Omental fat pad (tissue), 4 donors: ENCODE data around the gene PRRT1. TPM values are rescaled to one million over a fixed set of nuclear protein-coding genes. Genes with fewer than 3 reads are reported as not detected.
"Not testable (repeated sequence)": the region's sequence is repeated elsewhere in the genome, so short reads cannot be mapped to it uniquely, and the experiment has no call there.

Source experiments
- ATAC-seq: fragments of 150-250 bp; one replicate; pipeline ENCODE4 v1.9.1; 2016; ENCODE audit warnings: mild to moderate bottlenecking, moderate library complexity; ENCODE audit not compliant: low FRiP score
- DNase-seq: peaks from one replicate; pipeline ENCODE4 v3.0.0-alpha.2; 2019; ENCODE audit warnings: low spot score
- total RNA-seq, 4 donors: library from RNA; depleted of rRNA; stranded (reverse); fragments of >200 nt; gene quantifications; one replicate each; pipeline ENCODE4 v1.1.0, GENCODE V29; 2016
- TF ChIP-seq, protein P1 (sequence below), 3 donors: fragments of 450-650 bp; IDR thresholded peaks; one replicate each; pipeline ENCODE4 v1.5.1; 2016 to 2017; ENCODE audit warnings: antibody characterized with exemption in 3 of 3, mild to moderate bottlenecking in 3 of 3, moderate library complexity in 2 of 3

The PRRT1 gene
- total RNA-seq, 4 donors from 2014 or later = 0.24 to 1.0 (median 0.34) TPM

DNA sequence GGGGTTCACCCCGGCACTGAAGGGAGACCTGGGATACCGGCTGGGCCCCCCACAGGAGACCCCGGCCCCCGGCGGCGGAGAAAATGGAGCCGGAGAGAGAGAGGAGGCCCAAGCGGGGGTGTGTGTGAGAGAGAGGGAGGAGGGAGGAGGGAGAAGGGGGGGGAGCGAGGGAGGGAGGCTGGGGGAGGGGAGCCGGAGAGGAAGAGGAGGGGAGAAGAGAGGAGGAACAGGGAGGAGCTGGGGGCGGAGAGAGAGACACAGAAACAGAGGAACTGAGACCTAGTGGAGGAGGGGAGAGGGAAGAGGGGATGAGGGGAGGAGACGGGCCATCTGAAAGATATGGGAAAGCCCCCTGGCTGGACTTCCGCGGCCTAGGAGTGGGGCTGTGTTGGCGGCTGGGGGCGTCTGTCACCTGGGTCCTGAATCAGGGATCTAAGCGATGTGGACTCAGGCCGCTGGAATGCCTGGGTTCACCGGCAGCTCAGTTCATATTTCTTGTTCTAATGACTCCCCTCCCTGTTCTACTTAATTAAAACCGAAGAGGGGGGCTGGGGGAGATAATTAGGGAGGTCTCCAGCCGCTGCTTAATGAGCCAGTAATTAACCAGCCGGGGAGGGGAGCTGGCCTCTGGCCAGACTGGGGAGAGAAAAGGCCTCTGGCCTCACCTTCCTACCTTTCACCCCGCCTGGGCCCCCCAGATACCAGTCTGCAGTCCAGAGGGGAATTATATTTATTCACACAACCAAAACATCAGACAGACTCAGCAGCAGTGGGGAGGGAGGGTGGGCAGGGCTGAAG lies 38.5 kb upstream of the PRRT1 start, which contains the start of gene PBX2:
Gene PBX2 (minus strand): TSS at position 149 of the 798 bp plus-strand sequence. CDS start 287 bp downstream, outside the sequence.
- TF ChIP-seq, protein P1, sequence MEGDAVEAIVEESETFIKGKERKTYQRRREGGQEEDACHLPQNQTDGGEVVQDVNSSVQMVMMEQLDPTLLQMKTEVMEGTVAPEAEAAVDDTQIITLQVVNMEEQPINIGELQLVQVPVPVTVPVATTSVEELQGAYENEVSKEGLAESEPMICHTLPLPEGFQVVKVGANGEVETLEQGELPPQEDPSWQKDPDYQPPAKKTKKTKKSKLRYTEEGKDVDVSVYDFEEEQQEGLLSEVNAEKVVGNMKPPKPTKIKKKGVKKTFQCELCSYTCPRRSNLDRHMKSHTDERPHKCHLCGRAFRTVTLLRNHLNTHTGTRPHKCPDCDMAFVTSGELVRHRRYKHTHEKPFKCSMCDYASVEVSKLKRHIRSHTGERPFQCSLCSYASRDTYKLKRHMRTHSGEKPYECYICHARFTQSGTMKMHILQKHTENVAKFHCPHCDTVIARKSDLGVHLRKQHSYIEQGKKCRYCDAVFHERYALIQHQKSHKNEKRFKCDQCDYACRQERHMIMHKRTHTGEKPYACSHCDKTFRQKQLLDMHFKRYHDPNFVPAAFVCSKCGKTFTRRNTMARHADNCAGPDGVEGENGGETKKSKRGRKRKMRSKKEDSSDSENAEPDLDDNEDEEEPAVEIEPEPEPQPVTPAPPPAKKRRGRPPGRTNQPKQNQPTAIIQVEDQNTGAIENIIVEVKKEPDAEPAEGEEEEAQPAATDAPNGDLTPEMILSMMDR (IDR thresholded peaks at IDR 0.05) = no peak
- peak; percentile 74 for DNase-seq
- peak; percentile 67 for ATAC-seq

DNA sequence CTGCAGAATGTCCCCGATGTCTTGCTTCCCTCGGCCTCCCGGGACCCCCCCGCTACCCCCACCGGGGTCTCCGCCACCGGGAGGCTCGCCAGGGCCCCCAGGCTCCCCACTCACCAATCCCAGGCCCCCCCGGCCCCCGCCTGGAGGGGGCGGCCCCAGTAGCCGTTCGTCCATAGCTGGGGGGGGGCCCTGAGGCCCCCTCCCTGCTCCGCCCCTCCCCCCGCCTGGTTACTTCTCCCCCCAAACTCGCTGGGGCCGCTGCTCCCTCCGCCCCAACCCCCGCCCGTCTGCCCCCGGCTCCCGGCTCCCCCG lies 38.0 kb upstream of the PRRT1 start:
- TF ChIP-seq, protein P1 (IDR thresholded peaks at IDR 0.05) = no peak
- DNase-seq (no peak), ATAC-seq (no peak)

DNA sequence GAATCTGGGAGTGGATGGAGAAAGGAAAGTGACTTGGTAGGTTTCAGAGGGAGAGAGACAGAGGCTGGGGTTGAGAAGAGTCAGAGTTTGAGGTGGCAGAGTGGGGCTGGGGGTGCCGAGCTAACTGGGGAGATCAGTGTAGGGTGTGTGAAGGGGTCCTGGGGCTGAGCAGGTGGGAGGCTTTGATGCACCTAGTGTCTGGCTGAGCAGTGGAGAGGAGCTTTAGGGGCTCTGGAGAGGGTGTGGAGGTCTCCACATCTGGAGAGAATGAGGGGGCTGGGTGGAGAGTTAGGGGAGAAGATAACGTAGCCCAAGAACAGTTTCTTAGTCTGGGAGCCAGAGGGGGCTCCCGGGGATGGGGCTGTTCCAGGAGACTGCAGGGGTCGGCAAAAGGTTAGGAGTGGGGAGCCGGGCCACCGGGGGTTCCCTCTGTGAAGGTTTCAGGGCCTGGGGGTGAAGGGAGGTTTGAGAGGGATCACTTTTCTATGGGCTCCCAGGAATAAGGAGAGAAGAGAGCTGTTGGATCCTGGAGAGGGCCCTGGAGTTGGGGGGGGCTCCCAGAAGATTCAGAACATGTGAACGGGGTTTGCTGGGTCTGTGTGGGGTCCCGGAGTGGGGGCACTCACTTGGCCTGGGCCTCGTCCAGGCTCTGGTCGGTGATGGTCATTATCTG lies 37.5 kb upstream of the PRRT1 start:
- ATAC-seq (no peak), DNase-seq (no peak)
- TF ChIP-seq, protein P1 (IDR thresholded peaks at IDR 0.05) = no peak

- DNase-seq = no peak
- no peak for ATAC-seq
- TF ChIP-seq, protein P1 (IDR thresholded peaks at IDR 0.05) = no peak
Measured at GRCh38 chr6:32188381-32189068, 36.8 kb upstream of the PRRT1 start.

DNA sequence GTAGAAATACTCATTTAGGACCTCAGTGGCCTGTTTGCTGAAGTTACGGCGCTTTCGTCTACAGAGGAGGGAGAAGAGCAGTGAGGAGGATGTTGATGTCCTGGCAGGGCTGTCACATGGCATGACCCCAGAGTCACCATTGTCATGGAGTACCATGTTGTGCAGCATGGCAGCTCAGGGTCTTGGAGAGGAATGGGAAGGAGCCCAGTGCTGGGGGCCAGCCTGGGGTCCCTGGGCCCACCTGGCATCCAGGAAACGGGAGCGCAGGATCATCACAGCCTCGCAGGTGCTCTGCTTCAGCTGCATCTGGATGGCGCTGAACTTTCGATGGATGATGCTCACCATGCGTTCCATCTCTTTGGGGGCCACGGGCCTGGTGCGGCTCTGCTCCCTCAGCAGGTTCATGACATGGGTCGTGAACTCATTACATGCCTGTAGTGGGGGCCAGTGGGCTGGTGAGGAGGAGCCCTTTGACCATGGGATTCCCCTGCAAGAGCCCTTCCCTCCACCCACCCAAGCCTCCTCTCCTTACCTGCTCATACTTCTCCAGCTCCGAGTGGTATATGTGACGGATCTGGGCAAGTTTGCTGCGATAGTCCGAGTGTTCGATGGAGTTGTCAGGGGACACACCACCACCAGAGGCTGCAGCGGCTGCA lies 36.1 kb upstream of the PRRT1 start:
- not testable (repeated sequence) for DNase-seq, ATAC-seq

GRCh38 chr6:32187009-32187709 lies 35.4 kb upstream of the PRRT1 start:
- ATAC-seq (no peak), DNase-seq (no peak)
- TF ChIP-seq, protein P1 (IDR thresholded peaks at IDR 0.05) = no peak

GRCh38 chr6:32186151-32186840 lies 34.6 kb upstream of the PRRT1 start:
- ATAC-seq, DNase-seq: not testable (repeated sequence)

GRCh38 chr6:32185681-32186131 lies 34.0 kb upstream of the PRRT1 start:
- ATAC-seq = peak; percentile 46
- peak; percentile 76 for DNase-seq
